Osteocyte (in vitro differentiated cells): ENCODE data around the gene CDH13. TPM values are rescaled to one million over a fixed set of nuclear protein-coding genes. Genes with fewer than 3 reads are reported as not detected.

Source experiments
- DNase-seq: peaks from one replicate; pipeline ENCODE4 v3.0.0; 2021; ENCODE audit warnings: mixed read lengths; ENCODE audit not compliant: unreplicated experiment; ENCODE audit errors: extremely low spot score
- H3K27ac Mint-ChIP-seq: one replicate; pipeline ENCODE4 v1.8.0; 2021; ENCODE audit warnings: mild to moderate bottlenecking, mixed read lengths; ENCODE audit not compliant: unreplicated experiment
- H3K27me3 Mint-ChIP-seq: one replicate; pipeline ENCODE4 v1.8.0; 2021; ENCODE audit warnings: mixed read lengths; ENCODE audit not compliant: unreplicated experiment
- H3K36me3 Mint-ChIP-seq: one replicate; pipeline ENCODE4 v1.8.0; 2021; ENCODE audit warnings: mixed read lengths; ENCODE audit not compliant: unreplicated experiment
- H3K4me1 Mint-ChIP-seq: one replicate; pipeline ENCODE4 v1.8.0; 2021; ENCODE audit warnings: mixed read lengths; ENCODE audit not compliant: unreplicated experiment
- H3K4me3 Mint-ChIP-seq: one replicate; pipeline ENCODE4 v1.8.0; 2021; ENCODE audit warnings: mild to moderate bottlenecking, moderate library complexity, mixed read lengths; ENCODE audit not compliant: unreplicated experiment
- H3K9me3 Mint-ChIP-seq: one replicate; pipeline ENCODE4 v1.8.0; 2021; ENCODE audit warnings: mixed read lengths; ENCODE audit not compliant: unreplicated experiment
- total RNA-seq: library from RNA; stranded (reverse); gene quantifications from 2 replicates; pipeline ENCODE4 v1.2.1, GENCODE V29; 2021
- TF ChIP-seq, protein P1 (sequence below): fragments of 200-600 bp; sonication (generic); IDR thresholded peaks from 2 replicates; pipeline ENCODE4 v1.5.0; 2021; ENCODE audit warnings: antibody characterized with exemption, mild to moderate bottlenecking, moderate library complexity

Gene CDH13
- total RNA-seq, 1 donor from 2014 or later = 27.0 TPM

DNA sequence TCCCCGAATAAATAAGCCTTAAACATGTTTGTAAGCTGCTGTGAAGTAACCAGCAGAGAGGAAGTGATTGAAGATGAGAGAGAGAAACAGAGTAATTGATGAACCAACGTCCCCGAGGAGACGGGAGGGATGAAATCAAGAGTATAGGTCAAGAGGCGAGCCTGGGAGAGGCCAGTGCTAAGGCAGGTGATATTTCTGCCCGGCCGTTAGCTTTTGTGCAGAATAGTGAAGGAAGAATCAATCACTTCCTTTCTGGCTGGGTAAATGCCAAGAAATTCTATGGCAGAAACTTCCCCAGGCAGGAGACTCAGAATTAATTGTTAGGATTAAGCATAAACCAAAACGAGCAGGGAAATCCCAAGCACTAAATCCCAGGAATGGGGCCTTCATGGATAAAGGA lies 273.8 kb downstream of the CDH13 start:
- TF ChIP-seq, protein P1, sequence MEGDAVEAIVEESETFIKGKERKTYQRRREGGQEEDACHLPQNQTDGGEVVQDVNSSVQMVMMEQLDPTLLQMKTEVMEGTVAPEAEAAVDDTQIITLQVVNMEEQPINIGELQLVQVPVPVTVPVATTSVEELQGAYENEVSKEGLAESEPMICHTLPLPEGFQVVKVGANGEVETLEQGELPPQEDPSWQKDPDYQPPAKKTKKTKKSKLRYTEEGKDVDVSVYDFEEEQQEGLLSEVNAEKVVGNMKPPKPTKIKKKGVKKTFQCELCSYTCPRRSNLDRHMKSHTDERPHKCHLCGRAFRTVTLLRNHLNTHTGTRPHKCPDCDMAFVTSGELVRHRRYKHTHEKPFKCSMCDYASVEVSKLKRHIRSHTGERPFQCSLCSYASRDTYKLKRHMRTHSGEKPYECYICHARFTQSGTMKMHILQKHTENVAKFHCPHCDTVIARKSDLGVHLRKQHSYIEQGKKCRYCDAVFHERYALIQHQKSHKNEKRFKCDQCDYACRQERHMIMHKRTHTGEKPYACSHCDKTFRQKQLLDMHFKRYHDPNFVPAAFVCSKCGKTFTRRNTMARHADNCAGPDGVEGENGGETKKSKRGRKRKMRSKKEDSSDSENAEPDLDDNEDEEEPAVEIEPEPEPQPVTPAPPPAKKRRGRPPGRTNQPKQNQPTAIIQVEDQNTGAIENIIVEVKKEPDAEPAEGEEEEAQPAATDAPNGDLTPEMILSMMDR = no peak
- H3K27ac Mint-ChIP-seq = no peak overlapping the region
- H3K36me3 Mint-ChIP-seq = no peaks in the 10 kb centered on the region
- H3K27me3 Mint-ChIP-seq = no peaks in the 10 kb centered on the region
- DNase-seq = no peak
- H3K9me3 Mint-ChIP-seq = no peaks in the 10 kb centered on the region
- H3K4me1 Mint-ChIP-seq = peaks cover 3% of the 10 kb centered on the region
- H3K4me3 Mint-ChIP-seq = no peak overlapping the region

DNA sequence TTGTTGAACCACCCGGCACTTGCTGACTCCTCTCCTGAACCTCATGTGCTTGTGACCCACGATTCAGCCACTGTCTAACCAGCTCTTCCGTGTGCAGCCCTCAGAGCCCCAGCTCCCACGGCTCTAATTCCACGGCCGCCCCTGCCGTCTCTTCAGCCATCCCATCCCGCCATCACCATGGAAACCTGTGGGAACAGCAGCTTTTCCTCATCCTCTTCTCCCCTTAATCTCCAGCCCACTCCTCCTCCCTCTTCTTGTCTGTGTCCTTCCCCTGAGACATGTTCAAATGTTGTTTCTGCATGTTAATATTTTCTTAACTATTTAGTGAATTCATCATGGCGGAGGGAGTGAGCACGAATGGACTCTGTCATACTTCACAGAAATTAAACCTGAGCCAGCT lies 285.2 kb downstream of the CDH13 start:
- no peak overlapping the region for H3K27ac Mint-ChIP-seq
- DNase-seq = no peak
- H3K4me3 Mint-ChIP-seq = no peak overlapping the region
- TF ChIP-seq, protein P1 = no peak
- no peaks in the 10 kb centered on the region for H3K4me1 Mint-ChIP-seq
- no peaks in the 10 kb centered on the region for H3K9me3 Mint-ChIP-seq
- H3K36me3 Mint-ChIP-seq = no peaks in the 10 kb centered on the region
- H3K27me3 Mint-ChIP-seq = no peaks in the 10 kb centered on the region

DNA sequence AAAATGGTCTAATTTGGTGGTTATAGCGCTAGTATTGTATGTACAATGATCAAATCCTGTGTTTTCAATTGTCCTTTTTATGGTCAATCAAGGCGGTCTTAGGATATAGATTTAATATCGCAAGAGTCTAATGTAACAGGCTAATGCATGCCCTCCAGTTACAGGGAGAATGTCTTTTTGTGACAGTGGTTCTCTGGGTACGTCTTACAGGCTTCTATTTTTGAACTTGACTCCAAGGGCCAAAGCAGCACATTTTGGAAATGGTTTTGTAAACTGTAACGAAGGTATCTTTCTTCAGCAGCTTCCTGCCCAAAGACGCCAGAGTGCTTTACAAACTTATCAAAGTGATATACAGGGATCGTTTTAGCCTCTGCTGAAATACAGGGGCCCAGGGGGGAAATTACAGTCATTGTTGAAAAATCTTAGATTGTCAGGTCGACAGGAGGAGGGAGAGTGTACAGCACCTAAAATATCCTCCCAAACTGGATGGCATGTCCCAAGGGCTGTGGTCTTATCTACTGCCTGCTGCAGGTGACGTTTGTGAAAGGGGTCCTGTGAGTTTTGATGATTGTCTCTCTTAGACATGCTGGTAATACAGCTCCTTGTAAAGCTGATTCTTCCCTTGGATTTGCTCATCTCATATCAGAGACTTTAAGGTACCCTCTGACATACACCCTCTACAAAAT lies 288.5 kb downstream of the CDH13 start:
- Mint-ChIP-seq H3K9me3 (no peaks in the 10 kb centered on the region), H3K36me3 (no peaks in the 10 kb centered on the region)

DNA sequence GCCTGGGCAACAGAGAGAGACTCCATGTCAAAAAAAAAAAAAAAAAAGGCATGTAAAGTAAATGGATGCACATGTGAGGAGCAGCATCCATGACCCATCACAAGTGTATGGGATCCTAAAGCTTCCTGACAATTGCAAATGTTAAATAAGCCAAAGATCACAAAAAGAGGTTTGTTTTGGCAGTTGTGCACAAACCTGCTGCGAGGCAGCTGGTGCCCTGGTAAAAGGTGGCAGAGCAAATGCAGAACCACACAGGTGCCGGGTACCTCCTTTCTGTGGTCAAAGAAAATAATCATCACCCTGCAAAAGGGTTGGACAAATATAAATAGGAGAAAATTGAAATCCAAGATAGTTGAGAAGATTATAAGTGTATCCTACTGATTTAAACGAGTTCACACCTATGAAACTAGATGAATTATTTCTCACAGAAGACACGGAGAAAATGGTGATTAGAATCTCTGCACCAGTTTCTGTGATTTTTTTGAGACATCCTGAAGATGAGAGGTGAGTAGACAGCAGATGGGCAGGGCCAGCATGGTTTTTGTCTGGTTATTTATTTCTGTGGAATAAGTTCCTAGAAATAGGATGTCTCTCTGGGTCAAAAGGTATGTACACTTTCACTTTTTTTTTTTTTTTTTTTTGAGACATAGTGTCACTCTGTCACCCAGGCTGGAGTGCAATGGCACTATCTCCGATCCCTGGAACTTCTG lies 291.3 kb downstream of the CDH13 start:
- Mint-ChIP-seq H3K4me3 (no peak overlapping the region), H3K36me3 (no peaks in the 10 kb centered on the region), H3K9me3 (no peaks in the 10 kb centered on the region), H3K27me3 (no peaks in the 10 kb centered on the region), H3K4me1 (no peaks in the 10 kb centered on the region), H3K27ac (no peak overlapping the region)
- TF ChIP-seq, protein P1 = no peak
- DNase-seq = no peak

More for the DNA sequence above, 288.5 kb downstream of the CDH13 start:
- Mint-ChIP-seq H3K4me1 (no peaks in the 10 kb centered on the region), H3K4me3 (no peak overlapping the region), H3K27me3 (no peaks in the 10 kb centered on the region), H3K27ac (no peak overlapping the region)
- no peak for DNase-seq
- TF ChIP-seq, protein P1 = no peak

DNA sequence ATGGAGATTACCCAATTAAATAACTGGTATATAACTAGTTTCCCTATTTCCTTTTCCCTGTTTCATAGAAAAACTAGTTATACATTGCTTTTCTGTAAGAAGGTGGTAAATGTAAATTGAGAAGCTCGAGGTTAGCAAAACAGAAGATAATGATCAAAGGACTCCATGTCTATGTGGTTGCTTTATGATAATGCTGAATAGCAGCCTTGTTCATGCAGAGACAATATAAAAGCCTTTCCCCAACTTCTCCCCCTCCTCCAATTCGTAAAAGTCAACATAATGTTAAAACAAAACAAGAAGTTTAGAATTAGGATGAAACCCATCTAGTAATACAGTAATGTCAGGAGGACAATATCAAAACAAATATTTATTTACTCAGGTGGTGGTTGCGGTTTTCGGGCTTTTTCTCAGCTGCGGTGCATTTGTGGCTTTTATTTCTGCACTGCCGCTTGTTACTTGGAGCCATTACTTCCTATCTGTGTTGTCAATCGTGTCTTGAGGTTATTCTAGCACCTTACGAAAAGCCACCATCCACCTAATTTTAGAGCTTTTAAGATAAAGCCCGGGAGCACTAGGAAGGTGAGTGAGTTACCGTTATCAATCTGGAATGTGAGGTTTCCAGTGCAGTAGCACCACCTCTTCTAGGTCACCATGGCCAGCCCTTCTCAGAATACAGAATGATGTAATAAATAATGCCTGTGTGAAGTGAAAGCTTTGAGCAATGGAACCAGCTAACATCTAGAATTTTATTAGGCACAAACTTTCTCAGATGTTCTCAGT lies 297.5 kb downstream of the CDH13 start:
- Mint-ChIP-seq H3K27me3 (no peaks in the 10 kb centered on the region), H3K4me3 (no peak overlapping the region), H3K9me3 (peaks cover 5% of the 10 kb centered on the region), H3K4me1 (no peaks in the 10 kb centered on the region), H3K36me3 (no peaks in the 10 kb centered on the region), H3K27ac (no peak overlapping the region)
- DNase-seq = peak; percentile 13
- TF ChIP-seq, protein P1 = no peak
